Measurements from ENCODE around the gene RANGRF.
"Not testable (repeated sequence)": the region's sequence is repeated elsewhere in the genome, so short reads cannot be mapped to it uniquely, and the experiment has no call there.

The RANGRF gene, protein sequence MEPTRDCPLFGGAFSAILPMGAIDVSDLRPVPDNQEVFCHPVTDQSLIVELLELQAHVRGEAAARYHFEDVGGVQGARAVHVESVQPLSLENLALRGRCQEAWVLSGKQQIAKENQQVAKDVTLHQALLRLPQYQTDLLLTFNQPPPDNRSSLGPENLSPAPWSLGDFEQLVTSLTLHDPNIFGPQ

DNA sequence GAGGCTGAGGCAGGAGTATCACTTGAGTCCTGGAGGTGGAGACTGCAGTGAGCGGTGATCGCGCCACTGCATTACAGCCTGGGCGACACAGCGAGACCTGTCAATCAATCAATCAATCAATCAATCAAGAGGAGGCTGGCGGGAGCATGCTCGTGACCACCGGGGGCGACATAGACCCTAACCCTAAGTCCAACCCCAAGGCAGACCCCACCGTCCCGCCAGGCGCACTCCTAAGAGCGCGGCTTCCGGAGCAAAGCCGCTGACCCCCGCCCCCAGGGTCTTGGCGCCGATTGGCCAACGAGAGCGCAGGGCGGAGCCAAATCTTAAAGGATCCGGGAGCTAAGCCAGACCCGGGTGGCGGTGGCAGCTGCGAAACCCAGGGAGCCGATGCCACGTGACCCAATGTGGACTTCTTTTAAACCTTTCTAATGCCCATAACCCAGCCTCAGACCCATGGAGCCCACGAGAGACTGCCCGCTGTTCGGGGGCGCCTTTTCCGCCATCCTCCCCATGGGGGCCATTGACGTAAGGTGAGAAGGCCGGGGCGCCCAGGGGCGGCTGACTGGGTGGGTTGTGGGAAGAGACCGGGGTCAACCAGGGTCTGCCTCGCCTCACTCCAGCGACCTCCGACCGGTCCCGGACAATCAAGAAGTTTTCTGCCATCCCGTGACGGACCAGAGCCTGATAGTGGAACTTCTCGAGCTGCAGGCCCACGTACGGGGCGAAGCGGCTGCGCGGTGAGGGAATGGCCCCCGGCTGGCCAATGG is at the start of gene RANGRF:
RANGRF (plus strand) TSS at position 335 of the 767 bp plus-strand sequence; CDS start at position 454, 119 bp downstream.
- DNase-seq = peak; percentile 80

DNA sequence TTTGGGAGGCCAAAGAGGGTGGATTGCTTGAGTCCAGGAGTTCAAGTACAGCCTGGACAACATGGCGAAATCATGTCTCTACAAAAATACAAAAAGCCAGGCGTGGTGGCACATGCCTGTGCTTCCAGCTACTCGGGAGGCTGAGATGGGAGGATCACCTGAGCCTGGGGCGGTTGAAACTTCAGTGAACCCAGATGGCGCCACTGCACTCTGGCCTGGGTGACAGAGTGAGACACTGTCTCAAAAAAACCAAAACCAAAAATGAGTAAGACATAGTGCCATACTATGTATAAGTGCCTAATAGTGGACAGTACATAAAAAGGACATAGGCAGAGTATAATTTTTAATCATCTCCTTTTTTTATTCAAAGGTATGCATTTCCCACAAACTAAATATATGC is 44.6 kb upstream of the RANGRF start:
- no peak for DNase-seq

- DNase-seq = no peak
Measured at GRCh38 chr17:8244768-8245167, 43.7 kb upstream of the RANGRF start.

GRCh38 chr17:8248751-8249607 is 39.5 kb upstream of the RANGRF start, which contains the start of gene PFAS:
Gene PFAS (plus strand): TSS chr17:8249289. CDS start chr17:8253938, 4,649 bp downstream.
- peak; percentile 99 for DNase-seq

DNA sequence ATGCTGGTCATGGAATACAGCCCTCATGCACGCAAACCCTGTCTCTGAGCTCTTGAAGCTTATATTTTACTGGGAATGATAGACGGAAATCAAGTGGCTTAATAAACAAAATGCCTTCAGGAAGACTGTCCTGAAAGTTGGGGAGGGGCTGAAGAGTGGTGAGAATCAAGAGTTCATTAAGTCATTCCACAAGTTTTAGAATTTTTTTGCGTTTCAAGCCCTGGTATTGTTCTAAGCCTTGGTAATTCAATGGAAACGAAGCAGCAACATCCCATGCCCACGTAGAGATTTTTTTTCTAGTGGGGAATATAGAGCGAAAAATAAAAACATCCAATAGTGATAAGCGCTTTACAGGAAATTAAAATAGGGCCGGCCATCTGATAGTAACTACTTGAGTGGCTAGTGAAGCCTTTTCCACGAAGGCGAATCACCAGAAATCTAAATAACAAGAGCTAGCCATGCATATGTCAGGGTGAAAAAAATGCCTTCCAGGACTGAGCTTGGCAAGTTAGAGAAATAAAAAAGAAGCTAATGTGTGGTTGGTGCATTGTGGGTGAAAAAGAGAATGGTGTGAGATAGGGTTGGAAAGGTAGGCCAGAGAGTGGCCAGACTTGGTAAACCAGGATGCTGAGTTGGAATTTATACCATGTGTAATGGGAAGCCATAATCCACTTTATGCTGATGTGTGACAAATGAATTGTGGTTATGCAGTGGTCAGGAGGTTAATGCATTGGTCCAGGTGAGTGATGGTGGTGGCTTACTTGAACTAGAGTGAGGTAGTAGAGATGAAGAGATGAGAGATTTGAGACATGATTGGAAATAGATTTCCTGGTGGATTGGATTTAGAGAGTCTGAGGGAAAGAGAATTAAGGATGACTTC is 38.6 kb upstream of the RANGRF start:
- no peak for DNase-seq

DNA sequence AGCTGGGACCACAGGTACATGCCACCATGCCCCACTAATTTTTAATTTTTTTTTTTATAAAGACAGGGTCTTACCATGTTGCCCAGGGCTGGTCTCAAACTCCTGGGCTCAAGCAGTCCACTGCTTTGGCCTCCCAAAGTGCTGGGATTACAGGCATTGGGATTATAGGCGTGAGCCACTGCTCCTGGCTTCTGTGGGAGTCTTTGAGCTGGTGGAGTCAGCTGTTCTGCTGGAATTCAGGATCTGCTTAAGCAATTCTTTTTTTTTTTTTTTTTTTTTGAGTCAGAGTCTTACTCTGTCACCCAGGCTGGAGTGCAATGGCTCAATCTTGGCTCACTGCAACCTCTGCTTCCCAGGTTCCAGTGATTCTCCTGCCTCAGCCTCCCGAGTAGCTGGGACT is 37.1 kb upstream of the RANGRF start:
- not testable (repeated sequence) for DNase-seq

DNA sequence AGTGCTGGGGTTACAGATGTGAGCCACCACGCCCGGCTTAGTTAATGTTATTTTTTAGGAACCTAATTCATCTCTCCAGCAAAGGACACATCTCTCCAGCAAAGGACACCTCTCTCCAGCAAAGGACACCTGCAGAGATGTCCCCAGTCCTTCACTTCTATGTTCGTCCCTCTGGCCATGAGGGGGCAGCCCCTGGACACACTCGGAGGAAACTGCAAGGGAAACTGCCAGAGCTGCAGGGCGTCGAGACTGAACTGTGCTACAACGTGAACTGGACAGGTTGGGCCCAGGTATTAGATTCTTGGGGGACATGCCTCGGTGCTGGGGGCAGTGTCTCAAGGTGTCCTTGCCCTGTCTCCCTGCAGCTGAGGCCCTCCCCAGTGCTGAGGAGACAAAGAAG is 34.7 kb upstream of the RANGRF start:
- no peak for DNase-seq

DNA sequence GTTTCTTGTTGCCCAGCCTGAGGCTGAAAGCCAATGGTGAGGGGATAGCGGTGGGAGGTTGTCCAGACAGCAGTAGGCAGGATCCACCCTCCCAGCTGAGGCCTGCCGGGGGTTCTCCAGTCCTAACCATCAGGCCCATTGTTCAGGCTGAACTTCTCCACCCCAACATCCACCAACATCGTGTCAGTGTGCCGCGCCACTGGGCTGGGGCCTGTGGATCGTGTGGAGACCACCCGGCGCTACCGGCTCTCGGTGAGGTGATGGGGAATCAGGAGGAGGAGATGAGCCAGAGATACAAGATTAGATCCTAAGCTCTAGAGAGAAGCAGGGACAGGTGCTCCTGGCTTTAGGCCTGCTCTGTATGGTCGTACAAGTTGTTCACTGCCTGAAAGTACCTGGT is 33.6 kb upstream of the RANGRF start:
- DNase-seq = no peak

GRCh38 chr17:8255499-8255898 is 33.0 kb upstream of the RANGRF start:
- DNase-seq = no peak

- no peak for DNase-seq
Measured at GRCh38 chr17:8256291-8256690, 32.2 kb upstream of the RANGRF start.

GRCh38 chr17:8256691-8257090 is 31.8 kb upstream of the RANGRF start:
- DNase-seq = no peak

- no peak for DNase-seq
Measured at GRCh38 chr17:8257801-8258200, 30.7 kb upstream of the RANGRF start.

DNA sequence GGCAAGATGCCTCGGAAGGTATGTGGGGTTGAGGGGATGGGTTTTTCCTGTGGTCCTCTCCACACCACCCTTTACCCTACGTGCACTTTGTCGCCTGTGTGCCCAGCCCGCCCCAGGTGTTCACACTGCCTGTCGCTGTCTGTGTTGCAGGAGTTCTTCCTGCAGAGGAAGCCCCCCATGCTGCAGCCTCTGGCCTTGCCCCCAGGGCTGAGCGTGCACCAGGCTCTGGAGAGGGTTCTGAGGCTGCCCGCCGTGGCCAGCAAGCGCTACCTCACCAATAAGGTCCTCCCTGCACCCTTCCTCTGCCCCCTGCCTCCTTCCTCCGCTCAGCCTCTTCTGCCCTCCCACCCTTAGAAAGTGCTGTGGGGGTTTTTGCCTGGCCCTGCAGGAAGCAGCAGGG is 24.1 kb upstream of the RANGRF start:
- DNase-seq = no peak

DNA sequence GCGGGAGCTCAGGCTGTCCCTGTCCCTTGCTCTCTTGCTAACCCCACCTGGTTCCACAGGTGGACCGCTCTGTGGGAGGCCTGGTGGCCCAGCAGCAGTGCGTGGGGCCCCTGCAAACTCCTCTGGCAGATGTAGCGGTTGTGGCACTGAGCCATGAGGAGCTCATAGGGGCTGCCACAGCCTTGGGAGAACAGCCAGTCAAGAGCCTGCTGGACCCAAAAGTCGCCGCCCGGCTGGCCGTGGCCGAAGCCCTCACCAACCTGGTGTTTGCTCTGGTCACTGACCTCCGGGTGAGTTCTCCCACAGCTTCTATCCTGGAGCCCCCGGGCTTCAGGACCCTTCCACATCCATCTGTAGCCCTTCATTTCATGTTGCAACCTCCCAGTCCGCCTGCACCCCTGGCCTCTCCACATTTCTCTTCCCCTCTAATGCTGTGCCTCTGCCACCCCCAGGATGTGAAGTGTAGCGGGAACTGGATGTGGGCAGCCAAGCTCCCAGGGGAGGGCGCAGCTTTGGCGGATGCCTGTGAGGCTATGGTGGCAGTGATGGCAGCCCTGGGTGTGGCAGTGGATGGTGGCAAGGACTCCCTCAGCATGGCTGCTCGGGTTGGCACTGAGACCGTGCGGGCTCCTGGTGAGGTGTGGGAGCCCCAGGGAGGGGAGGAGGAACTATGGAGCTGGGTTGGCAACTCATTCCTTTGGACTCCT is 23.5 kb upstream of the RANGRF start:
- no peak for DNase-seq

- DNase-seq = no peak
Measured at GRCh38 chr17:8266648-8267479, 21.6 kb upstream of the RANGRF start.

DNA sequence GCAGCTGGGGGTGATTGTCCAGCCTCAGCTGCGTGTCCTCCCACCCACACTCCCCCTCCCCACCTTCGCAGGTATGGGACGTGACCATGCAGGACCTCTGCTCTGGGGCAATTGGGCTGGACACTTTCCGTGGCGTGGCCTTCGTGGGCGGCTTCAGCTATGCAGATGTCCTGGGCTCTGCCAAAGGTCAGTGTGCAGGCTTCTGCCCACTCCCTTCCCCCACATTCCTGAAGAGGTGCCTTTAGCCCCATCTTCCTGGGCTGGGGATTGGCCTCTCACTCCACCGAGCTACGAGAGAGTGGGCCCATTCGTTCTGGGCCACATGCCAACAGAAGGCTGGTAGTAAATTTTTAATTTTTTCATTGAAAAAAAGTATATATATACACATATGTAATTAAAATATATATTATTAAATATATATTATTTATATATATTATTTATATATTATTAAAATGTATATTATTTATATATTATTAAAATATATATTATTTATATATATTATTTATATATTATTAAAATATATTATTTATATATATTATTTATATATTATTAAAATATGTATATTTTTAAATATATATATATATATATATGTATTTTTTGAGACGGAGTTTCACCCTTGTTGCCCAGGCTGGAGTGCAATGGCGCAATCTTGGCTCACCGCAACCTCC is 20.9 kb upstream of the RANGRF start:
- DNase-seq = no peak

GRCh38 chr17:8268550-8269298 is 19.7 kb upstream of the RANGRF start:
- DNase-seq = no peak

- no peak for DNase-seq
Measured at GRCh38 chr17:8272421-8272820, 16.0 kb upstream of the RANGRF start.

DNA sequence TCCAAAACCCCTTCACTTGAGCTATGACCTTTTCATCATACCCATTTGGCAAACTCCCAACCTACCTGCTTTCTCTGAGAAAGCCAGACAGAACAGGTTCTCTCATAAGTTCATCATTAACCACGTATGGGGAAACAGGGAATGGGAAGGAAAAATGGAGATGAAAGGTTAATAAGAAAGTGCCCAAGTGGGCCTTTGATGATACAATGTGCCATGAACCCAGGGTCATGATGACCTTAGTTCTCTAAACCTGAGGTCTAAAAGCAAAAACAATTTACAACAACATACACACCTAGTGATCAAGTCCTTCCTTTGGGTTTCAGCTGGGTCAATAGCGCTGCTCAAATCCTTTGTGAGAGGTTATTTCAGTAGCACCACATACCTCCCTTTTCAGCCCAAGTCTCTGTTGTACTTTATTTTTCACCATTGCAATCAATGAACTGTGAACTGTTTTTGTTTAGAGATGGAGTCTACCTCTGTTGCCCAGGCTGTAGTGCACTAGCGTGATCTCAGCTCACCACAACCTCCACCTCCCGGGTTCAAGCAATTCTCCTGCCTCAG is 14.5 kb upstream of the RANGRF start:
- DNase-seq = no peak

Data from activated CD8-positive, alpha-beta memory T cell treated with anti-CD3 and anti-CD28 coated beads, Interleukin-2, amount 50 U/mL, for 4 hours (primary cell).